HepG2 (cell line): ENCODE data around the gene WDFY1. TPM values are rescaled to one million over a fixed set of nuclear protein-coding genes. Genes with fewer than 3 reads are reported as not detected.

ENCODE experiments used
- CCDC6 ChIP-seq: sonication (generic); formaldehyde crosslinking; IDR thresholded peaks from 2 replicates; pipeline ENCODE4 v1.8.1; 2022; ENCODE audit warnings: mild to moderate bottlenecking, missing genetic modification reagents, moderate library complexity
- KMT2B ChIP-seq: IDR thresholded peaks from 2 replicates; pipeline ENCODE4 v1.6.1; 2016; ENCODE audit warnings: missing genetic modification reagents, missing compliant biosample characterization
- RARA ChIP-seq: IDR thresholded peaks from 2 replicates; pipeline ENCODE4 v1.6.1; 2016; ENCODE audit warnings: missing genetic modification reagents, missing compliant biosample characterization
- SALL2 ChIP-seq: sonication (generic); formaldehyde crosslinking; IDR thresholded peaks from 2 replicates; pipeline ENCODE4 v1.8.1; 2023; ENCODE audit warnings: mild to moderate bottlenecking, missing genetic modification reagents, inconsistent platforms
- SNAPC2 ChIP-seq: sonication (generic); formaldehyde crosslinking; IDR thresholded peaks from 2 replicates; pipeline ENCODE4 v1.8.1; 2022; ENCODE audit warnings: mild to moderate bottlenecking, missing genetic modification reagents
- ZNF614 ChIP-seq: IDR thresholded peaks from 2 replicates; pipeline ENCODE4 v1.6.1; 2018; ENCODE audit warnings: missing biosample characterization, missing genetic modification reagents, inconsistent platforms, borderline replicate concordance
- ZNF674 ChIP-seq: sonication (generic); formaldehyde crosslinking; IDR thresholded peaks from 2 replicates; pipeline ENCODE4 v1.5.0; 2020; ENCODE audit warnings: low read depth, mild to moderate bottlenecking, missing genetic modification reagents
- ZNF709 ChIP-seq: sonication (generic); formaldehyde crosslinking; IDR thresholded peaks from 2 replicates; pipeline ENCODE4 v1.5.0; 2020; ENCODE audit warnings: mild to moderate bottlenecking, missing genetic modification reagents
- ZNF737 ChIP-seq: sonication (generic); formaldehyde crosslinking; IDR thresholded peaks from 2 replicates; pipeline ENCODE4 v1.5.0; 2020; ENCODE audit warnings: missing genetic modification reagents, mild to moderate bottlenecking, borderline replicate concordance
- polyA plus RNA-seq, 8 experiments: library from polyadenylated mRNA; depleted of rRNA in 3 of 8; stranded (reverse) in 7 of 8; unstranded in 1 of 8; fragments of >200 nt; fragmentation: Illumina TruSeq in 4 of 8; extraction: Trizol in 4 of 8; gene quantifications; 2 replicates each; pipeline versions ENCODE4 v1.2.1 to v1.2.3, GENCODE V29; 2011 to 2016; ENCODE audit warnings: low read depth in 4 of 8, missing spikeins in 1 of 8, mixed read lengths in 1 of 8; ENCODE audit not compliant: insufficient read depth in 1 of 8
- total RNA-seq, 5 experiments: library from RNA; depleted of rRNA; stranded (reverse); fragments of >200 nt; fragmentation: Illumina TruSeq; extraction: Trizol; gene quantifications; 2 replicates each; pipeline ENCODE4 v1.2.3, GENCODE V29; 2016; ENCODE audit warnings: low read depth in 1 of 5
- TF ChIP-seq, protein P1 (sequence below): sonication (generic); formaldehyde crosslinking; IDR thresholded peaks from 2 replicates; pipeline ENCODE4 v1.4.0; 2020; ENCODE audit warnings: mild to moderate bottlenecking, missing genetic modification reagents
- TF ChIP-seq, protein P2 (sequence below): sonication (generic); formaldehyde crosslinking; IDR thresholded peaks from 2 replicates; pipeline ENCODE4 v1.4.0; 2020; ENCODE audit warnings: missing genetic modification reagents
- TF ChIP-seq, protein P3 (sequence below): sonication (generic); formaldehyde crosslinking; IDR thresholded peaks from 2 replicates; pipeline ENCODE4 v1.5.0; 2020; ENCODE audit warnings: missing genetic modification reagents, mild to moderate bottlenecking, borderline replicate concordance
- TF ChIP-seq, protein P4 (sequence below): conservative IDR thresholded peaks from 2 replicates; pipeline ENCODE4 v1.6.1; 2018; ENCODE audit warnings: missing genetic modification reagents

The WDFY1 gene
- total and polyA plus RNA-seq, 2 of the 13 experiments (the other 11 are each of a cell fraction or from before 2014, with no cell fraction given), result 77.0 to 78.4 TPM

DNA sequence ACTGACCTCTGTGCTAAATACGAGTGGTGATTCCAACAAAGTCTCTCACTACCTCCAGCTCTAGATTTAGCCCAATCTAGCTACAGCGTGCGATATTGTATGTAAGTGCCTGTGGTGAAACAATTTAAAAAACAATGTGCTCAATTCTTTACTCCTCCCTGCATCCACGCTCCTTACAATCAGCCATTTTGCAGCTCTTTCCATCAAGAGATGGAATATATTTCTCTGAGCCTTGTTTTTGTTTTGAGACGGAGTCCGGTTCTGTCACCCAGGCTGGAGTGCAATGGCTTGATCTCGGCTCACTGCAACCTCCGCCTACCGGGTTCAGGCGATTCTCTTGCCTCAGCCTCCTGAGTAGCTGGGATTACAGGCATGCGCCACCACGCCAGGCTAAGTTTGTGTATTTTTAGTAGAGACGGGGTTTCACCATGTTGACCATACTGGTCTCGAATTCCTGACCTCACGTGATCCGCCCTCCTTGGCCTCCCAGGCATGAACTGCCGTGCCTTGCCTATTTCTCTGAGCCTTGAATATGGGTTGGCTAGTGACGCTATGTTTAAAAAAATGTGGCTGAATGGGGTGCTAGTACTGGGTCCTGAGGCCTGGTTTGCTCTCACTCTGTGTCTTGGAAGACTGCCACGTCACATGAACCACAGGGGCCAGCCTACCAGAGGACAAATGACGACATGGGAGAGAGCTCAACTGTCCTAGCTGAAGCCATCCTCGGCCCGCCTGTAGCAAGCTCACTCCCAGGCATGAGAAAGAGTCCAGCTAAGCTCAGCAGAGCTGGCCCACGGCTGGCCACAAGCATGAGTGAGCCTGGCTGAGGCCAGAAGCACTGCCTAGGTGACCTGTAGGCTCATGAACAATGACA is 14.8 kb downstream of the WDFY1 start (continued):
- TF ChIP-seq, protein P1, sequence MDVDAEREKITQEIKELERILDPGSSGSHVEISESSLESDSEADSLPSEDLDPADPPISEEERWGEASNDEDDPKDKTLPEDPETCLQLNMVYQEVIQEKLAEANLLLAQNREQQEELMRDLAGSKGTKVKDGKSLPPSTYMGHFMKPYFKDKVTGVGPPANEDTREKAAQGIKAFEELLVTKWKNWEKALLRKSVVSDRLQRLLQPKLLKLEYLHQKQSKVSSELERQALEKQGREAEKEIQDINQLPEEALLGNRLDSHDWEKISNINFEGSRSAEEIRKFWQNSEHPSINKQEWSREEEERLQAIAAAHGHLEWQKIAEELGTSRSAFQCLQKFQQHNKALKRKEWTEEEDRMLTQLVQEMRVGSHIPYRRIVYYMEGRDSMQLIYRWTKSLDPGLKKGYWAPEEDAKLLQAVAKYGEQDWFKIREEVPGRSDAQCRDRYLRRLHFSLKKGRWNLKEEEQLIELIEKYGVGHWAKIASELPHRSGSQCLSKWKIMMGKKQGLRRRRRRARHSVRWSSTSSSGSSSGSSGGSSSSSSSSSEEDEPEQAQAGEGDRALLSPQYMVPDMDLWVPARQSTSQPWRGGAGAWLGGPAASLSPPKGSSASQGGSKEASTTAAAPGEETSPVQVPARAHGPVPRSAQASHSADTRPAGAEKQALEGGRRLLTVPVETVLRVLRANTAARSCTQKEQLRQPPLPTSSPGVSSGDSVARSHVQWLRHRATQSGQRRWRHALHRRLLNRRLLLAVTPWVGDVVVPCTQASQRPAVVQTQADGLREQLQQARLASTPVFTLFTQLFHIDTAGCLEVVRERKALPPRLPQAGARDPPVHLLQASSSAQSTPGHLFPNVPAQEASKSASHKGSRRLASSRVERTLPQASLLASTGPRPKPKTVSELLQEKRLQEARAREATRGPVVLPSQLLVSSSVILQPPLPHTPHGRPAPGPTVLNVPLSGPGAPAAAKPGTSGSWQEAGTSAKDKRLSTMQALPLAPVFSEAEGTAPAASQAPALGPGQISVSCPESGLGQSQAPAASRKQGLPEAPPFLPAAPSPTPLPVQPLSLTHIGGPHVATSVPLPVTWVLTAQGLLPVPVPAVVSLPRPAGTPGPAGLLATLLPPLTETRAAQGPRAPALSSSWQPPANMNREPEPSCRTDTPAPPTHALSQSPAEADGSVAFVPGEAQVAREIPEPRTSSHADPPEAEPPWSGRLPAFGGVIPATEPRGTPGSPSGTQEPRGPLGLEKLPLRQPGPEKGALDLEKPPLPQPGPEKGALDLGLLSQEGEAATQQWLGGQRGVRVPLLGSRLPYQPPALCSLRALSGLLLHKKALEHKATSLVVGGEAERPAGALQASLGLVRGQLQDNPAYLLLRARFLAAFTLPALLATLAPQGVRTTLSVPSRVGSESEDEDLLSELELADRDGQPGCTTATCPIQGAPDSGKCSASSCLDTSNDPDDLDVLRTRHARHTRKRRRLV (CRISPR knock-in tag), result 0 out of 2 replicates have a peak, but pooled peaks have one; percentile 59
- TF ChIP-seq CCDC6 (CRISPR knock-in tag) (peak; percentile 68), KMT2B (CRISPR knock-in tag) (peak; percentile 67; the same call in 1 of the 2 replicates), ZNF674 (no peak), ZNF737 (no peak), SNAPC2 (0 out of 2 replicates have a peak, but pooled peaks have one; percentile 65), SALL2 (CRISPR knock-in tag) (peak; percentile 83), ZNF709 (CRISPR knock-in tag) (peak; percentile 75), ZNF614 (CRISPR knock-in tag) (0 out of 2 replicates have a peak, but pooled peaks have one; percentile 35), RARA (CRISPR knock-in tag) (0 out of 2 replicates have a peak, but pooled peaks have one; percentile 44)
- TF ChIP-seq, protein P2, sequence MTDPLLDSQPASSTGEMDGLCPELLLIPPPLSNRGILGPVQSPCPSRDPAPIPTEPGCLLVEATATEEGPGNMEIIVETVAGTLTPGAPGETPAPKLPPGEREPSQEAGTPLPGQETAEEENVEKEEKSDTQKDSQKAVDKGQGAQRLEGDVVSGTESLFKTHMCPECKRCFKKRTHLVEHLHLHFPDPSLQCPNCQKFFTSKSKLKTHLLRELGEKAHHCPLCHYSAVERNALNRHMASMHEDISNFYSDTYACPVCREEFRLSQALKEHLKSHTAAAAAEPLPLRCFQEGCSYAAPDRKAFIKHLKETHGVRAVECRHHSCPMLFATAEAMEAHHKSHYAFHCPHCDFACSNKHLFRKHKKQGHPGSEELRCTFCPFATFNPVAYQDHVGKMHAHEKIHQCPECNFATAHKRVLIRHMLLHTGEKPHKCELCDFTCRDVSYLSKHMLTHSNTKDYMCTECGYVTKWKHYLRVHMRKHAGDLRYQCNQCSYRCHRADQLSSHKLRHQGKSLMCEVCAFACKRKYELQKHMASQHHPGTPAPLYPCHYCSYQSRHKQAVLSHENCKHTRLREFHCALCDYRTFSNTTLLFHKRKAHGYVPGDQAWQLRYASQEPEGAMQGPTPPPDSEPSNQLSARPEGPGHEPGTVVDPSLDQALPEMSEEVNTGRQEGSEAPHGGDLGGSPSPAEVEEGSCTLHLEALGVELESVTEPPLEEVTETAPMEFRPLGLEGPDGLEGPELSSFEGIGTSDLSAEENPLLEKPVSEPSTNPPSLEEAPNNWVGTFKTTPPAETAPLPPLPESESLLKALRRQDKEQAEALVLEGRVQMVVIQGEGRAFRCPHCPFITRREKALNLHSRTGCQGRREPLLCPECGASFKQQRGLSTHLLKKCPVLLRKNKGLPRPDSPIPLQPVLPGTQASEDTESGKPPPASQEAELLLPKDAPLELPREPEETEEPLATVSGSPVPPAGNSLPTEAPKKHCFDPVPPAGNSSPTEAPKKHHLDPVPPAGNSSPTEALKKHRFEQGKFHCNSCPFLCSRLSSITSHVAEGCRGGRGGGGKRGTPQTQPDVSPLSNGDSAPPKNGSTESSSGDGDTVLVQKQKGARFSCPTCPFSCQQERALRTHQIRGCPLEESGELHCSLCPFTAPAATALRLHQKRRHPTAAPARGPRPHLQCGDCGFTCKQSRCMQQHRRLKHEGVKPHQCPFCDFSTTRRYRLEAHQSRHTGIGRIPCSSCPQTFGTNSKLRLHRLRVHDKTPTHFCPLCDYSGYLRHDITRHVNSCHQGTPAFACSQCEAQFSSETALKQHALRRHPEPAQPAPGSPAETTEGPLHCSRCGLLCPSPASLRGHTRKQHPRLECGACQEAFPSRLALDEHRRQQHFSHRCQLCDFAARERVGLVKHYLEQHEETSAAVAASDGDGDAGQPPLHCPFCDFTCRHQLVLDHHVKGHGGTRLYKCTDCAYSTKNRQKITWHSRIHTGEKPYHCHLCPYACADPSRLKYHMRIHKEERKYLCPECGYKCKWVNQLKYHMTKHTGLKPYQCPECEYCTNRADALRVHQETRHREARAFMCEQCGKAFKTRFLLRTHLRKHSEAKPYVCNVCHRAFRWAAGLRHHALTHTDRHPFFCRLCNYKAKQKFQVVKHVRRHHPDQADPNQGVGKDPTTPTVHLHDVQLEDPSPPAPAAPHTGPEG (CRISPR knock-in tag), result peak; percentile 58; the same call in 1 of the 2 replicates
- TF ChIP-seq, protein P3, sequence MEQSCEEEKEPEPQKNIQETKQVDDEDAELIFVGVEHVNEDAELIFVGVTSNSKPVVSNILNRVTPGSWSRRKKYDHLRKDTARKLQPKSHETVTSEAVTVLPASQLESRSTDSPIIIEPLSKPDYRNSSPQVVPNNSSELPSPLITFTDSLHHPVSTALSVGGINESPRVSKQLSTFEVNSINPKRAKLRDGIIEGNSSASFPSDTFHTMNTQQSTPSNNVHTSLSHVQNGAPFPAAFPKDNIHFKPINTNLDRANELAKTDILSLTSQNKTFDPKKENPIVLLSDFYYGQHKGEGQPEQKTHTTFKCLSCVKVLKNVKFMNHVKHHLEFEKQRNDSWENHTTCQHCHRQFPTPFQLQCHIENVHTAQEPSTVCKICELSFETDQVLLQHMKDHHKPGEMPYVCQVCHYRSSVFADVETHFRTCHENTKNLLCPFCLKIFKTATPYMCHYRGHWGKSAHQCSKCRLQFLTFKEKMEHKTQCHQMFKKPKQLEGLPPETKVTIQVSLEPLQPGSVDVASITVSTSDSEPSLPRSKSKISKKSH (CRISPR knock-in tag), result peak; percentile 93
- TF ChIP-seq, protein P4, sequence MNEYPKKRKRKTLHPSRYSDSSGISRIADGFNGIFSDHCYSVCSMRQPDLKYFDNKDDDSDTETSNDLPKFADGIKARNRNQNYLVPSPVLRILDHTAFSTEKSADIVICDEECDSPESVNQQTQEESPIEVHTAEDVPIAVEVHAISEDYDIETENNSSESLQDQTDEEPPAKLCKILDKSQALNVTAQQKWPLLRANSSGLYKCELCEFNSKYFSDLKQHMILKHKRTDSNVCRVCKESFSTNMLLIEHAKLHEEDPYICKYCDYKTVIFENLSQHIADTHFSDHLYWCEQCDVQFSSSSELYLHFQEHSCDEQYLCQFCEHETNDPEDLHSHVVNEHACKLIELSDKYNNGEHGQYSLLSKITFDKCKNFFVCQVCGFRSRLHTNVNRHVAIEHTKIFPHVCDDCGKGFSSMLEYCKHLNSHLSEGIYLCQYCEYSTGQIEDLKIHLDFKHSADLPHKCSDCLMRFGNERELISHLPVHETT (CRISPR knock-in tag), result no peak; the same call in 1 of the 2 replicates
